ENCODE measurements around the gene DLG4.
"Not testable (repeated sequence)": the region's sequence is repeated elsewhere in the genome, so short reads cannot be mapped to it uniquely, and the experiment has no call there.

Gene DLG4

GRCh38 chr17:7173687-7174602 lies 45.7 kb downstream of the DLG4 start:
- DNase-seq: no peak
- Histone ChIP-seq H3K27ac (no peak overlapping the region), H3K4me3 (ENCODE audit: low read depth, low read length) (no peak overlapping the region), H3K27me3 (replicated peaks) (no peaks in the 10 kb centered on the region), H3K36me3 (replicated peaks) (no peaks in the 10 kb centered on the region)
- peak; percentile 31 for TF ChIP-seq CTCF (IDR thresholded peaks at IDR 0.05; ENCODE audit: low read depth, low read length, missing control alignments)
- in situ Hi-C loops (cut with HindIII; ENCODE audit: low pct_ligation_motif_present, low sequenced_read_pairs): no loop called here

- in situ Hi-C loops (cut with HindIII; ENCODE audit: low pct_ligation_motif_present, low sequenced_read_pairs); H3K4me3 ChIP-seq (ENCODE audit: low read depth, low read length); H3K27ac ChIP-seq; DNase-seq; H3K36me3 ChIP-seq (replicated peaks); H3K27me3 ChIP-seq (replicated peaks): not testable (repeated sequence)
Measured at GRCh38 chr17:7172522-7173191, 47.0 kb downstream of the DLG4 start.

GRCh38 chr17:7169565-7169908 lies 50.1 kb downstream of the DLG4 start:
- in situ Hi-C loops (cut with HindIII; ENCODE audit: low pct_ligation_motif_present, low sequenced_read_pairs); DNase-seq; H3K27ac ChIP-seq; H3K4me3 ChIP-seq (ENCODE audit: low read depth, low read length); H3K36me3 ChIP-seq (replicated peaks); H3K27me3 ChIP-seq (replicated peaks): not testable (repeated sequence)

- H3K27me3 ChIP-seq (replicated peaks); in situ Hi-C loops (cut with HindIII; ENCODE audit: low pct_ligation_motif_present, low sequenced_read_pairs); H3K36me3 ChIP-seq (replicated peaks); H3K27ac ChIP-seq; H3K4me3 ChIP-seq (ENCODE audit: low read depth, low read length); DNase-seq: not testable (repeated sequence)
Measured at GRCh38 chr17:7168841-7169564, 50.6 kb downstream of the DLG4 start.

GRCh38 chr17:7167832-7168231 lies 51.8 kb downstream of the DLG4 start:
- no peak for TF ChIP-seq CTCF (IDR thresholded peaks at IDR 0.05; ENCODE audit: low read depth, low read length, missing control alignments)
- in situ Hi-C loops (cut with HindIII; ENCODE audit: low pct_ligation_motif_present, low sequenced_read_pairs): no loop called here
- H3K27ac ChIP-seq: no peak overlapping the region
- no peak for DNase-seq
- no peaks in the 10 kb centered on the region for H3K27me3 ChIP-seq (replicated peaks)
- no peaks in the 10 kb centered on the region for H3K36me3 ChIP-seq (replicated peaks)
- H3K4me3 ChIP-seq (ENCODE audit: low read depth, low read length): no peak overlapping the region

- no peaks in the 10 kb centered on the region for H3K36me3 ChIP-seq (replicated peaks)
- in situ Hi-C loops (cut with HindIII; ENCODE audit: low pct_ligation_motif_present, low sequenced_read_pairs): no loop called here
- no peak overlapping the region for H3K4me3 ChIP-seq (ENCODE audit: low read depth, low read length)
- no peak for TF ChIP-seq CTCF (IDR thresholded peaks at IDR 0.05; ENCODE audit: low read depth, low read length, missing control alignments)
- no peaks in the 10 kb centered on the region for H3K27me3 ChIP-seq (replicated peaks)
- H3K27ac ChIP-seq: no peak overlapping the region
- no peak for DNase-seq
Measured at GRCh38 chr17:7166873-7167272, 52.8 kb downstream of the DLG4 start.

DNA sequence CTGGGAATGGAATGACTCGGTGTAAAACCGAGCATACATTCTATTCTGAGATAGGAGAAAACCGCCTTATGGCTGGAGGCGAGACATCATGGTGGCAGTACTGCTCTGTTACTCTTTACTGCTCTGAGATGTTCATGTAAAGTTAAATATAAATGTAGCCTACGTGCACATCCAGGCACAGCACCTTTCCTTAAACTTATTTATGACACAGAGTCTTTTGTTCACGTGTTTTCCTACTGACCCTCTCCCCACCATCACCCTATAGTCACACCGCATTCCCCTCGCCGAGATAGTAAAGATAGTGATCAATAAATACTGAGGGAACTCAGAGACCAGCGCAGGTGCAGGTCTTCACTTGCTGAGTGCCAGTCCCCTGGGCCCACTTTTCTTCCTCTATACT lies 60.1 kb downstream of the DLG4 start:
- H3K27ac ChIP-seq; DNase-seq; H3K4me3 ChIP-seq (ENCODE audit: low read depth, low read length); in situ Hi-C loops (cut with HindIII; ENCODE audit: low pct_ligation_motif_present, low sequenced_read_pairs); H3K36me3 ChIP-seq (replicated peaks); H3K27me3 ChIP-seq (replicated peaks): not testable (repeated sequence)

DNA sequence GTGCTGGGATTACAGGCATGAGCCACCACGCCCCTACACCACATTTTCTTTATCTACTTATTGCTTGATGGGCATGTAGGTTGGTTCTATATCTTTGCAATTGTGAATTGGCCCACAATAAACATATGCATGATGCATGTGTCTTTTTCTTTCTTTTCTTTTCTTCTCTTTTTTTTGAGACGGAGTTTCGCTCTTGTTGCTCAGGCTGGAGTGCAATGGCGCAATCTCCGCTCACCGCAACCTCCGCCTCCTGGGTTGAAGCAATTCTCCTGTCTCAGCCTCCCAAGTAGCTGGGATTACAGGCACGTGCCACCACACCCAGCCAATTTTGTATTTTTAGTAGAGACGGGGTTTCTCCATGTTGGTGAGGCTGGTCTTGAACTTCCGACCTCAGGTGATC lies 61.2 kb downstream of the DLG4 start:
- H3K27me3 ChIP-seq (replicated peaks); H3K4me3 ChIP-seq (ENCODE audit: low read depth, low read length); H3K36me3 ChIP-seq (replicated peaks); DNase-seq; H3K27ac ChIP-seq; in situ Hi-C loops (cut with HindIII; ENCODE audit: low pct_ligation_motif_present, low sequenced_read_pairs): not testable (repeated sequence)
